ENCODE results near the gene CDT1.

GRCh38 chr16:88855176-88855575 lies 51.6 kb downstream of the CDT1 start:
- no peak for TF ChIP-seq CTCF (IDR thresholded peaks at IDR 0.05 in 2 of 3, conservative IDR thresholded peaks at IDR 0.05 in 1 of 3; ENCODE audit: borderline replicate concordance in 1 of 3, insufficient read depth in 1 of 3, low read depth in 2 of 3, low read length in 2 of 3)
- TF ChIP-seq SRF (IDR thresholded peaks at IDR 0.05; ENCODE audit: low read depth) = no peak
- TF ChIP-seq EZH2phosphoT487 (IDR thresholded peaks at IDR 0.05; ENCODE audit: borderline replicate concordance) = no peak
- no peak for TF ChIP-seq POLR2AphosphoS5 (IDR thresholded peaks at IDR 0.05; ENCODE audit: low read depth, low read length)
- no peak for TF ChIP-seq ZBTB33 (IDR thresholded peaks at IDR 0.05; ENCODE audit: extremely low read depth, insufficient replicate concordance, low read length)
- no peak for TF ChIP-seq RAD21 (IDR thresholded peaks at IDR 0.05; ENCODE audit: low read depth)
- no peak for TF ChIP-seq POLR2A (IDR thresholded peaks at IDR 0.05; ENCODE audit: borderline replicate concordance, extremely low read depth, insufficient read depth, insufficient read length)
- TF ChIP-seq, protein P1, sequence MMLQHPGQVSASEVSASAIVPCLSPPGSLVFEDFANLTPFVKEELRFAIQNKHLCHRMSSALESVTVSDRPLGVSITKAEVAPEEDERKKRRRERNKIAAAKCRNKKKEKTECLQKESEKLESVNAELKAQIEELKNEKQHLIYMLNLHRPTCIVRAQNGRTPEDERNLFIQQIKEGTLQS (IDR thresholded peaks at IDR 0.05) = no peak
- no peak for TF ChIP-seq ZNF274 (IDR thresholded peaks at IDR 0.05; ENCODE audit: low read depth, low read length)
- TF ChIP-seq SIN3A (IDR thresholded peaks at IDR 0.05; ENCODE audit: low read depth) = no peak
- TF ChIP-seq ELF1 (IDR thresholded peaks at IDR 0.05; ENCODE audit: borderline replicate concordance, low read depth) = no peak
- TF ChIP-seq SP1 (IDR thresholded peaks at IDR 0.05; ENCODE audit: low read depth) = no peak
- TF ChIP-seq CBX3 (IDR thresholded peaks at IDR 0.05; ENCODE audit: low read depth) = no peak
